ENCODE data around the gene UBE2I.

Gene UBE2I

GRCh38 chr16:1285669-1286512, 23.5 kb upstream of the UBE2I start:
- TF ChIP-seq ZSCAN18 (tag by site-specific recombination; IDR thresholded peaks at IDR 0.05) (no peak), FEZF1 (tag by site-specific recombination; IDR thresholded peaks at IDR 0.05) (no peak), ZNF280D (tag by site-specific recombination; IDR thresholded peaks at IDR 0.05) (no peak), PATZ1 (tag by site-specific recombination; IDR thresholded peaks at IDR 0.05) (no peak), ZNF791 (tag by site-specific recombination; IDR thresholded peaks at IDR 0.05) (no peak), ZBTB17 (tag by site-specific recombination; IDR thresholded peaks at IDR 0.05) (no peak), TSHZ1 (tag by site-specific recombination; IDR thresholded peaks at IDR 0.05; ENCODE audit: borderline replicate concordance) (no peak), ZNF514 (tag by site-specific recombination; IDR thresholded peaks at IDR 0.05) (no peak)
- H3K4me1 ChIP-seq (ENCODE audit: control insufficient read depth, insufficient read depth, low read length), result no peaks in the 10 kb centered on the region
- H3K36me3 ChIP-seq (ENCODE audit: control insufficient read depth in 2 of 2, insufficient read depth in 1 of 2, low read length in 2 of 2), result no peaks in the 10 kb centered on the region
- ChIA-PET CTCF (interaction anchor here (0.6 to 0.8 kb wide), 2 partner anchors 9 to 76 kb away, joined by 3 read pairs; no protein-coding TSS in a partner anchor), POLR2A (no interaction called here)
- H3K4me3 ChIP-seq (ENCODE audit: low read depth, low read length), result no peak overlapping the region
- H3K27ac ChIP-seq (ENCODE audit: extremely low read depth, low read depth, low read length), result no peak overlapping the region
- H3K9me3 ChIP-seq (ENCODE audit: control insufficient read depth, insufficient read depth, low read depth, low read length), result no peaks in the 10 kb centered on the region

- no peaks in the 10 kb centered on the region for H3K4me1 ChIP-seq (ENCODE audit: control insufficient read depth, insufficient read depth, low read length)
- H3K27ac ChIP-seq (ENCODE audit: extremely low read depth, low read depth, low read length), result no peak overlapping the region
- ChIA-PET CTCF (interaction anchor here (0.6 to 0.8 kb wide), 2 partner anchors 8 to 13 kb away, joined by 3 read pairs; no protein-coding TSS in a partner anchor), POLR2A (no interaction called here)
- H3K9me3 ChIP-seq (ENCODE audit: control insufficient read depth, insufficient read depth, low read depth, low read length), result no peaks in the 10 kb centered on the region
- H3K36me3 ChIP-seq (ENCODE audit: control insufficient read depth in 2 of 2, insufficient read depth in 1 of 2, low read length in 2 of 2), result no peaks in the 10 kb centered on the region
- no peak overlapping the region for H3K4me3 ChIP-seq (ENCODE audit: low read depth, low read length)
- no peak for TF ChIP-seq HOXD13 (CRISPR knock-in tag; IDR thresholded peaks at IDR 0.05; ENCODE audit: borderline replicate concordance)
- no peak for TF ChIP-seq OSR2 (tag by site-specific recombination; IDR thresholded peaks at IDR 0.05)
- TF ChIP-seq ZNF639 (tag by site-specific recombination; IDR thresholded peaks at IDR 0.05), result no peak
- TF ChIP-seq SCRT1 (tag by site-specific recombination; IDR thresholded peaks at IDR 0.05; ENCODE audit: borderline replicate concordance), result no peak
Observed at GRCh38 chr16:1286513-1287094, 22.8 kb upstream of the UBE2I start.

All from HEK293 (cell line).